Neural cell (in vitro differentiated cells): ENCODE measurements around the gene BMPR1B. TPM values are rescaled to one million over a fixed set of nuclear protein-coding genes. Genes with fewer than 3 reads are reported as not detected.

ENCODE experiments used
- H2AFZ ChIP-seq: fragments of 200-600, 300-800 bp; sonication (generic), shearing (Covaris generic); 2 replicates; pipeline ENCODE4 v1.6.0; 2014; ENCODE audit warnings: low read depth, mild to moderate bottlenecking, antibody characterized with exemption, low read length, moderate library complexity
- H3F3A ChIP-seq: fragments of 200-600 bp; shearing (Covaris generic); 2 replicates; pipeline ENCODE4 v1.6.1; 2016; ENCODE audit warnings: mild to moderate bottlenecking, moderate library complexity, mixed read lengths, antibody characterized with exemption, low read length; ENCODE audit not compliant: insufficient read depth, poor library complexity, severe bottlenecking
- H3K27ac ChIP-seq: fragments of 200-600, 300-800 bp; sonication (generic), shearing (Covaris generic); 2 replicates; pipeline ENCODE4 v1.5.1; 2014; ENCODE audit warnings: mild to moderate bottlenecking, low read length, moderate library complexity
- H3K27me3 ChIP-seq: fragments of 300-800, 200-600 bp; sonication (generic), shearing (Covaris generic); 2 replicates; pipeline ENCODE4 v1.6.0; 2014; ENCODE audit warnings: mild to moderate bottlenecking, low read depth, low read length, moderate library complexity; ENCODE audit not compliant: insufficient read depth
- H3K36me3 ChIP-seq: fragments of 300-800, 200-600 bp; sonication (generic), shearing (Covaris generic); 2 replicates; pipeline ENCODE4 v1.5.1; 2014; ENCODE audit warnings: mild to moderate bottlenecking, antibody characterized with exemption, low read length, moderate library complexity; ENCODE audit not compliant: insufficient read depth
- H3K4me2 ChIP-seq: fragments of 300-800, 200-600 bp; sonication (generic), shearing (Covaris generic); 2 replicates; pipeline ENCODE4 v1.6.0; 2014; ENCODE audit warnings: mild to moderate bottlenecking, low read length
- H3K4me3 ChIP-seq: fragments of 300-800, 200-600 bp; sonication (generic), shearing (Covaris generic); 2 replicates; pipeline ENCODE4 v1.5.1; 2014; ENCODE audit warnings: mild to moderate bottlenecking, low read length, moderate library complexity
- H3K79me2 ChIP-seq: fragments of 200-600 bp; shearing (Covaris generic); replicated peaks from 2 replicates; pipeline ENCODE4 v1.6.0; 2014; ENCODE audit warnings: mild to moderate bottlenecking, low read length, moderate library complexity; ENCODE audit not compliant: insufficient read depth
- H3K9ac ChIP-seq: fragments of 300-800, 200-600 bp; sonication (generic), shearing (Covaris generic); 2 replicates; pipeline ENCODE4 v1.6.1; 2016; ENCODE audit warnings: mild to moderate bottlenecking, low read length, mixed read lengths
- H3K9me2 ChIP-seq: fragments of 200-600 bp; shearing (Covaris generic); 2 replicates; pipeline ENCODE4 v1.6.1; 2016; ENCODE audit warnings: mild to moderate bottlenecking, low read length, mixed read lengths; ENCODE audit not compliant: insufficient read depth
- H3K9me3 ChIP-seq: fragments of 200-600, 300-800 bp; sonication (generic), shearing (Covaris generic); 2 replicates; pipeline ENCODE4 v1.6.1; 2016; ENCODE audit warnings: mild to moderate bottlenecking, mixed run types, low read length, moderate library complexity, mixed read lengths
- H4K20me1 ChIP-seq: fragments of 200-600 bp; shearing (Covaris generic); 2 replicates; pipeline ENCODE4 v1.6.1; 2016; ENCODE audit warnings: mild to moderate bottlenecking, mixed run types; ENCODE audit not compliant: insufficient read depth
- EP300 ChIP-seq: fragments of 450-650 bp; conservative IDR thresholded peaks from 2 replicates; pipeline ENCODE4 v1.6.1; 2014; ENCODE audit warnings: antibody characterized with exemption, mild to moderate bottlenecking, moderate library complexity; ENCODE audit not compliant: poor library complexity, severe bottlenecking
- EZH2 ChIP-seq: fragments of 200-600, 300-800 bp; shearing (Covaris generic), sonication (generic); IDR thresholded peaks from 2 replicates; pipeline ENCODE4 v1.6.1; 2014; ENCODE audit warnings: antibody characterized with exemption, low read length, borderline replicate concordance, mild to moderate bottlenecking; ENCODE audit not compliant: insufficient read depth, poor library complexity, severe bottlenecking
- MXI1 ChIP-seq: fragments of 450-650 bp; conservative IDR thresholded peaks from 2 replicates; pipeline ENCODE4 v1.6.1; 2014; ENCODE audit warnings: antibody characterized with exemption, mild to moderate bottlenecking; ENCODE audit not compliant: poor library complexity, severe bottlenecking
- POLR2AphosphoS5 ChIP-seq: IDR thresholded peaks from 2 replicates; pipeline ENCODE4 v1.6.1; 2012
- RAD21 ChIP-seq: fragments of 450-650 bp; conservative IDR thresholded peaks from 2 replicates; pipeline ENCODE4 v1.6.1; 2014; ENCODE audit warnings: antibody characterized with exemption, mild to moderate bottlenecking, moderate library complexity
- SMC3 ChIP-seq: fragments of 450-650 bp; conservative IDR thresholded peaks from 2 replicates; pipeline ENCODE4 v1.6.1; 2014; ENCODE audit warnings: antibody characterized with exemption, mild to moderate bottlenecking, moderate library complexity; ENCODE audit not compliant: poor library complexity
- TAF1 ChIP-seq: IDR thresholded peaks from 2 replicates; pipeline ENCODE4 v1.6.1; 2012; ENCODE audit warnings: low read depth
- polyA plus RNA-seq: library from polyadenylated mRNA; depleted of rRNA; stranded (reverse); fragments of >200 nt; gene quantifications from 2 replicates; pipeline ENCODE4 v1.2.3, GENCODE V29; 2014
- TF ChIP-seq, protein P1 (sequence below): fragments of 450-650 bp; IDR thresholded peaks from 2 replicates; pipeline ENCODE4 v1.5.1; 2014; ENCODE audit warnings: antibody characterized with exemption, mild to moderate bottlenecking, moderate library complexity; ENCODE audit not compliant: poor library complexity, severe bottlenecking
- TF ChIP-seq, protein P2 (sequence below): IDR thresholded peaks from 2 replicates; pipeline ENCODE4 v1.6.1; 2012; ENCODE audit warnings: borderline replicate concordance

The BMPR1B gene
- polyA plus RNA-seq, 1 donor from 2014 or later, result 1.6 TPM

DNA sequence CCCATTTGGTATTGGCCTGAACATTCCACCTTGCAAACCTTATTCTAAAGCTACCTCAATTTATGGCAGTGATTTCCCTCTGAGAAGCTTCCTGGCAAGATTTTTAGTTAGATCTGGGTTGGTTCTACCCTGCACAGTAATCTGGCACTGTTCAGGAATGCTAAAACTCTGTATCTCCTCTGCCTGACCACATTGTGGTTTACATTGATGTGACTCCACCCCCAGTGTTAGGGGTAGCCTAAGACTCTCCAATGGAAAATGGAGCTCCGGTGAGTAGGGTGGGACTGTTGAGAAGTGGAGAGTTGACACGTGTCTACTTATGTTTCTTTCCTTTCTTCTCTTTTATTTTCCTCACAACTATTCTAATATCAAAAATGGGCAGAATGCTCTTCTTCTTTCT, 45.4 kb downstream of the BMPR1B start:
- H3K36me3 ChIP-seq, result no peaks in the 10 kb centered on the region
- H4K20me1 ChIP-seq, result no peaks in the 10 kb centered on the region
- H3K79me2 ChIP-seq, result no peaks in the 10 kb centered on the region
- no peak overlapping the region for H3K4me2 ChIP-seq
- no peak overlapping the region for H3K27ac ChIP-seq
- H3K9me2 ChIP-seq, result no peaks in the 10 kb centered on the region
- no peaks in the 10 kb centered on the region for H3K27me3 ChIP-seq
- TF ChIP-seq, protein P1, sequence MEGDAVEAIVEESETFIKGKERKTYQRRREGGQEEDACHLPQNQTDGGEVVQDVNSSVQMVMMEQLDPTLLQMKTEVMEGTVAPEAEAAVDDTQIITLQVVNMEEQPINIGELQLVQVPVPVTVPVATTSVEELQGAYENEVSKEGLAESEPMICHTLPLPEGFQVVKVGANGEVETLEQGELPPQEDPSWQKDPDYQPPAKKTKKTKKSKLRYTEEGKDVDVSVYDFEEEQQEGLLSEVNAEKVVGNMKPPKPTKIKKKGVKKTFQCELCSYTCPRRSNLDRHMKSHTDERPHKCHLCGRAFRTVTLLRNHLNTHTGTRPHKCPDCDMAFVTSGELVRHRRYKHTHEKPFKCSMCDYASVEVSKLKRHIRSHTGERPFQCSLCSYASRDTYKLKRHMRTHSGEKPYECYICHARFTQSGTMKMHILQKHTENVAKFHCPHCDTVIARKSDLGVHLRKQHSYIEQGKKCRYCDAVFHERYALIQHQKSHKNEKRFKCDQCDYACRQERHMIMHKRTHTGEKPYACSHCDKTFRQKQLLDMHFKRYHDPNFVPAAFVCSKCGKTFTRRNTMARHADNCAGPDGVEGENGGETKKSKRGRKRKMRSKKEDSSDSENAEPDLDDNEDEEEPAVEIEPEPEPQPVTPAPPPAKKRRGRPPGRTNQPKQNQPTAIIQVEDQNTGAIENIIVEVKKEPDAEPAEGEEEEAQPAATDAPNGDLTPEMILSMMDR, result no peak
- TF ChIP-seq TAF1 (no peak), POLR2AphosphoS5 (no peak), SMC3 (no peak), EP300 (no peak), MXI1 (no peak), RAD21 (no peak), EZH2 (no peak)
- TF ChIP-seq, protein P2, sequence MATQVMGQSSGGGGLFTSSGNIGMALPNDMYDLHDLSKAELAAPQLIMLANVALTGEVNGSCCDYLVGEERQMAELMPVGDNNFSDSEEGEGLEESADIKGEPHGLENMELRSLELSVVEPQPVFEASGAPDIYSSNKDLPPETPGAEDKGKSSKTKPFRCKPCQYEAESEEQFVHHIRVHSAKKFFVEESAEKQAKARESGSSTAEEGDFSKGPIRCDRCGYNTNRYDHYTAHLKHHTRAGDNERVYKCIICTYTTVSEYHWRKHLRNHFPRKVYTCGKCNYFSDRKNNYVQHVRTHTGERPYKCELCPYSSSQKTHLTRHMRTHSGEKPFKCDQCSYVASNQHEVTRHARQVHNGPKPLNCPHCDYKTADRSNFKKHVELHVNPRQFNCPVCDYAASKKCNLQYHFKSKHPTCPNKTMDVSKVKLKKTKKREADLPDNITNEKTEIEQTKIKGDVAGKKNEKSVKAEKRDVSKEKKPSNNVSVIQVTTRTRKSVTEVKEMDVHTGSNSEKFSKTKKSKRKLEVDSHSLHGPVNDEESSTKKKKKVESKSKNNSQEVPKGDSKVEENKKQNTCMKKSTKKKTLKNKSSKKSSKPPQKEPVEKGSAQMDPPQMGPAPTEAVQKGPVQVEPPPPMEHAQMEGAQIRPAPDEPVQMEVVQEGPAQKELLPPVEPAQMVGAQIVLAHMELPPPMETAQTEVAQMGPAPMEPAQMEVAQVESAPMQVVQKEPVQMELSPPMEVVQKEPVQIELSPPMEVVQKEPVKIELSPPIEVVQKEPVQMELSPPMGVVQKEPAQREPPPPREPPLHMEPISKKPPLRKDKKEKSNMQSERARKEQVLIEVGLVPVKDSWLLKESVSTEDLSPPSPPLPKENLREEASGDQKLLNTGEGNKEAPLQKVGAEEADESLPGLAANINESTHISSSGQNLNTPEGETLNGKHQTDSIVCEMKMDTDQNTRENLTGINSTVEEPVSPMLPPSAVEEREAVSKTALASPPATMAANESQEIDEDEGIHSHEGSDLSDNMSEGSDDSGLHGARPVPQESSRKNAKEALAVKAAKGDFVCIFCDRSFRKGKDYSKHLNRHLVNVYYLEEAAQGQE, result no peak
- H2AFZ ChIP-seq, result no peak overlapping the region
- no peaks in the 10 kb centered on the region for H3K9me3 ChIP-seq
- H3K4me3 ChIP-seq, result no peak overlapping the region
- H3F3A ChIP-seq, result no peaks in the 10 kb centered on the region
- H3K9ac ChIP-seq, result no peak overlapping the region

DNA sequence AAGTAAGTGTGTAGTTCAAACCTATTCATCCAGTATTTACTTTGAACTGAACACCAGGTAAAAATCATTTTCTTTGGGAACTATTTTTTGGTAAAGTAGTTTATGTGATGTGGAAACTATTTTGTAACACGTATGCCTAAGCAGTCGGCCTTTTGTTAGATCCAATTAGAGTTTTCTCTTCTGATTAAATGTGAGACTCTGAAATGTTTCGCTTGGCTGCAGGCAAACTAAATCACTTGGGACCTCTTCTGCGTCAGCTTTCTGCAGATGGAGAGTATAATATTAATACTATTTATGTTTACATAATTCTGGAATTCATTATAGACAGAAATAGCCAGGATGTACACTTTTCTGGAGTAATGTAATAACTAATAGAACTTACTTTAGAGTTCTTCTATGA, 46.9 kb downstream of the BMPR1B start:
- no peaks in the 10 kb centered on the region for H3K9me3 ChIP-seq
- no peaks in the 10 kb centered on the region for H3K36me3 ChIP-seq
- no peaks in the 10 kb centered on the region for H3K27me3 ChIP-seq
- no peak overlapping the region for H3K4me3 ChIP-seq
- H3K79me2 ChIP-seq, result no peaks in the 10 kb centered on the region
- TF ChIP-seq TAF1 (no peak), MXI1 (no peak), POLR2AphosphoS5 (no peak), SMC3 (no peak)
- TF ChIP-seq, protein P1, result no peak
- H3K4me2 ChIP-seq, result no peak overlapping the region
- no peaks in the 10 kb centered on the region for H3K9me2 ChIP-seq
- no peak overlapping the region for H2AFZ ChIP-seq
- H3K9ac ChIP-seq, result no peak overlapping the region
- H4K20me1 ChIP-seq, result no peaks in the 10 kb centered on the region
- H3K27ac ChIP-seq, result no peak overlapping the region
- H3F3A ChIP-seq, result no peaks in the 10 kb centered on the region
